Measurements from ENCODE around the gene KRT15.
"Not testable (repeated sequence)": the region's sequence is repeated elsewhere in the genome, so short reads cannot be mapped to it uniquely, and the experiment has no call there.

The KRT15 gene

GRCh38 chr17:41544491-41544892 is 25.8 kb upstream of the KRT15 start:
- Histone ChIP-seq H3K27ac (no peak overlapping the region), H3K4me3 (no peak overlapping the region)
- TF ChIP-seq CTCF (IDR thresholded peaks at IDR 0.05), result no peak
- DNase-seq (ENCODE audit: low spot score), result no peak

- not testable (repeated sequence) for H3K27ac ChIP-seq; DNase-seq (ENCODE audit: low spot score); H3K4me3 ChIP-seq
Observed at GRCh38 chr17:41542786-41543185, 24.1 kb upstream of the KRT15 start.

GRCh38 chr17:41542357-41542756 is 23.7 kb upstream of the KRT15 start:
- DNase-seq (ENCODE audit: low spot score), result no peak
- Histone ChIP-seq H3K4me3 (no peak overlapping the region), H3K27ac (no peak overlapping the region)
- no peak for TF ChIP-seq CTCF (IDR thresholded peaks at IDR 0.05)

GRCh38 chr17:41540921-41541625 is 22.4 kb upstream of the KRT15 start:
- H3K27ac ChIP-seq, result no peak overlapping the region
- no peak for DNase-seq (ENCODE audit: low spot score)
- H3K4me3 ChIP-seq, result no peak overlapping the region
- TF ChIP-seq CTCF (IDR thresholded peaks at IDR 0.05), result no peak

- no peak overlapping the region for H3K4me3 ChIP-seq
- H3K27ac ChIP-seq, result no peak overlapping the region
- TF ChIP-seq CTCF (IDR thresholded peaks at IDR 0.05), result no peak
- no peak for DNase-seq (ENCODE audit: low spot score)
Observed at GRCh38 chr17:41539979-41540701, 21.4 kb upstream of the KRT15 start.

- no peak for DNase-seq (ENCODE audit: low spot score)
- TF ChIP-seq CTCF (IDR thresholded peaks at IDR 0.05), result no peak
- Histone ChIP-seq H3K27ac (no peak overlapping the region), H3K4me3 (no peak overlapping the region)
Observed at GRCh38 chr17:41539071-41539492, 20.4 kb upstream of the KRT15 start.

GRCh38 chr17:41538565-41538991 is 19.9 kb upstream of the KRT15 start:
- no peak overlapping the region for H3K4me3 ChIP-seq
- no peak for TF ChIP-seq CTCF (IDR thresholded peaks at IDR 0.05)
- DNase-seq (ENCODE audit: low spot score), result no peak
- H3K27ac ChIP-seq, result no peak overlapping the region

All from coronary artery (tissue), 2 donors.